ACHN (cell line): ENCODE data around the gene CPLX4.

Experiments
- DNase-seq: peaks from one replicate; pipeline ENCODE4 v3.0.0-alpha.2; 2015
- in situ Hi-C: cut with HindIII; loops from 2 replicates; pipeline ENCODE4 v1.10.0; 2017; ENCODE audit warnings: low sequenced_read_pairs, low pct_ligation_motif_present, low pct_unique_long_range_greater_than_20kb

CPLX4 gene

GRCh38 chr18:59318460-59319050 is at the start of gene CPLX4:
TSS of gene CPLX4 (minus strand) at chr18:59318649. CDS start at chr18:59318462, 187 bp downstream.
- DNase-seq: no peak
- in situ Hi-C loops: no loop called here

- DNase-seq: no peak
- in situ Hi-C loops: no loop called here
These were observed 41.9 kb upstream of the CPLX4 start for GRCh38 chr18:59360381-59360780.

- no peak for DNase-seq
- in situ Hi-C loops: no loop called here
These were observed 41.1 kb upstream of the CPLX4 start for GRCh38 chr18:59359576-59359952.

- in situ Hi-C loops: no loop called here
- DNase-seq: peak; percentile 92
These were observed 40.5 kb upstream of the CPLX4 start, which contains the start of gene LMAN1 for GRCh38 chr18:59358712-59359575. TSS of gene LMAN1 (minus strand) at chr18:59359265. CDS start at chr18:59359244, 21 bp downstream.

- DNase-seq: no peak
- in situ Hi-C loops: no loop called here
These were observed 39.9 kb upstream of the CPLX4 start for GRCh38 chr18:59358414-59358711.

- in situ Hi-C loops: no loop called here
- peak; percentile 54 for DNase-seq
These were observed 39.5 kb upstream of the CPLX4 start for GRCh38 chr18:59357928-59358327.

GRCh38 chr18:59354731-59355130 is 36.3 kb upstream of the CPLX4 start:
- in situ Hi-C loops: no loop called here

GRCh38 chr18:59353079-59353680 is 34.7 kb upstream of the CPLX4 start:
- in situ Hi-C loops: no loop called here
- DNase-seq: no peak

More at GRCh38 chr18:59354731-59355130, 36.3 kb upstream of the CPLX4 start:
- DNase-seq: no peak

GRCh38 chr18:59352250-59352855 is 33.9 kb upstream of the CPLX4 start:
- in situ Hi-C loops: no loop called here
- DNase-seq: no peak

- no peak for DNase-seq
- in situ Hi-C loops: no loop called here
These were observed 27.1 kb upstream of the CPLX4 start for GRCh38 chr18:59345556-59345955.

GRCh38 chr18:59344996-59345395 is 26.5 kb upstream of the CPLX4 start:
- in situ Hi-C loops: no loop called here
- no peak for DNase-seq

GRCh38 chr18:59343926-59344325 is 25.5 kb upstream of the CPLX4 start:
- in situ Hi-C loops: no loop called here
- DNase-seq: no peak

GRCh38 chr18:59340817-59341216 is 22.4 kb upstream of the CPLX4 start:
- in situ Hi-C loops: no loop called here
- no peak for DNase-seq

GRCh38 chr18:59340312-59340711 is 21.9 kb upstream of the CPLX4 start:
- no peak for DNase-seq
- in situ Hi-C loops: no loop called here

GRCh38 chr18:59332986-59333385 is 14.5 kb upstream of the CPLX4 start:
- in situ Hi-C loops: no loop called here
- no peak for DNase-seq

- DNase-seq: no peak
- in situ Hi-C loops: no loop called here
These were observed 10.2 kb upstream of the CPLX4 start for GRCh38 chr18:59328683-59329082.

- no peak for DNase-seq
- in situ Hi-C loops: no loop called here
These were observed 7.5 kb upstream of the CPLX4 start for GRCh38 chr18:59325965-59326364.

GRCh38 chr18:59324623-59324971 is 6.1 kb upstream of the CPLX4 start:
- no peak for DNase-seq
- in situ Hi-C loops: no loop called here

- in situ Hi-C loops: no loop called here
- DNase-seq: peak; percentile 87
These were observed 5.6 kb upstream of the CPLX4 start for GRCh38 chr18:59323931-59324622.
